Left ventricle myocardium inferior (tissue), 1 donor: ENCODE data around the gene ADCY9. TPM values are rescaled to one million over a fixed set of nuclear protein-coding genes. Genes with fewer than 3 reads are reported as not detected.

Experiments
- DNase-seq: peaks from one replicate; pipeline ENCODE4 v3.0.0-alpha.2; 2020
- H3K27ac ChIP-seq: fragments of 200-600 bp; replicated peaks from 2 replicates; pipeline ENCODE4 v1.8.0; 2021
- H3K27me3 ChIP-seq: fragments of 200-600 bp; 2 replicates; pipeline ENCODE4 v1.8.0; 2021; ENCODE audit warnings: low read depth
- H3K36me3 ChIP-seq: fragments of 200-600 bp; 2 replicates; pipeline ENCODE4 v1.8.0; 2021
- H3K4me1 ChIP-seq: fragments of 200-600 bp; 2 replicates; pipeline ENCODE4 v1.8.0; 2021
- H3K4me3 ChIP-seq: fragments of 200-600 bp; 2 replicates; pipeline ENCODE4 v1.8.0; 2021; ENCODE audit warnings: mild to moderate bottlenecking, moderate library complexity
- H3K9me3 ChIP-seq: fragments of 200-600 bp; replicated peaks from 2 replicates; pipeline ENCODE4 v1.8.0; 2021
- intact Hi-C: fragments of 100-400 bp; cut with micrococcal nuclease; formaldehyde crosslinking; loops from one replicate; pipeline ENCODE4 v1.11.0; 2022
- total RNA-seq: library from RNA; stranded (reverse); fragmentation: NEBNext Ultra II Directional; extraction: Animal tissue kit (Norgen Biotek cat#: 25700); gene quantifications from one replicate; pipeline ENCODE4 v1.2.1, GENCODE V29; 2021
- TF ChIP-seq, protein P1 (sequence below): fragments of 200-600 bp; IDR thresholded peaks from 2 replicates; pipeline ENCODE4 v1.8.0; 2021; ENCODE audit warnings: antibody characterized with exemption, mild to moderate bottlenecking, borderline replicate concordance
- donor health status: DM: no; HTN: yes; CAD: no; lungs with severe emphysema.

The ADCY9 gene
- total RNA-seq, 1 donor from 2014 or later: 44.3 TPM

DNA sequence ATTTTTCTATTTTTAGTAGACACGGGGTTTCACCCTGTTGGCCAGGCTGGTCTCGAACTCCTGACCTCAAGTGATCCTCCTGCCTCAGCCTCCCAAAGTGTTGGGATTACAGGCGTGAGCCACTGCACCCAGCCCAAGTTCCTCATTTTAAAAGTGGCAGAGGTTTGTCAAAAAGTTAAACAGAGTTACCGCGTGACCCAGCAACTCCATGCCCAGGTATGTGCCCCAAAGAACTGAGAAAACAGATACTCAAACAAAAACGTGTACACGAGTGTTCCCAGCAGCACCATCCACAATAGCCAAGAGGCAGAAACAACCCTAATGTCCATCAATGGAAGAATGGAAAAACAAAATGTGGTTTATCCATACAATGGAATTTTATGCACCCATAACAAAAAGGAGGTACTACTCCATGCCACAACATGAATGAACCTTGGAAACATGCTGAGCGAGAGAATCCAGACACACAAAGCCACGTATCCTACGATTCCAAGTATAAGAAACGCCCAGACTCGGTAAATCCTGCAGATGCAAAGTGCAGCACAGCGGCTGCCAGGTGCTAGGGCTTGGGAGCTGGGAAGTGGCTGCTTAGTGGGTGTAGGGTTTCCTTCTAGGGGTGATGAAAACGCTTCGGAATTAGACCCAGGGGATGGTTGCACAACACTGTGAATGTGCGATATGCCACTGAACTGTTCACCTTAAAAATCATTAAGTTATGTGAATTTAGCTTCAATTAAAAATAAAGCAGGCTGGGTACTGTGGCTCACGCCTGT, 24.8 kb downstream of the ADCY9 start:
- Histone ChIP-seq H3K4me3 (no peak overlapping the region), H3K9me3 (no peaks in the 10 kb centered on the region), H3K36me3 (no peaks in the 10 kb centered on the region), H3K27me3 (no peaks in the 10 kb centered on the region), H3K4me1 (peaks cover 80% of the 10 kb centered on the region), H3K27ac (peak overlapping the region; percentile 88)
- TF ChIP-seq, protein P1, sequence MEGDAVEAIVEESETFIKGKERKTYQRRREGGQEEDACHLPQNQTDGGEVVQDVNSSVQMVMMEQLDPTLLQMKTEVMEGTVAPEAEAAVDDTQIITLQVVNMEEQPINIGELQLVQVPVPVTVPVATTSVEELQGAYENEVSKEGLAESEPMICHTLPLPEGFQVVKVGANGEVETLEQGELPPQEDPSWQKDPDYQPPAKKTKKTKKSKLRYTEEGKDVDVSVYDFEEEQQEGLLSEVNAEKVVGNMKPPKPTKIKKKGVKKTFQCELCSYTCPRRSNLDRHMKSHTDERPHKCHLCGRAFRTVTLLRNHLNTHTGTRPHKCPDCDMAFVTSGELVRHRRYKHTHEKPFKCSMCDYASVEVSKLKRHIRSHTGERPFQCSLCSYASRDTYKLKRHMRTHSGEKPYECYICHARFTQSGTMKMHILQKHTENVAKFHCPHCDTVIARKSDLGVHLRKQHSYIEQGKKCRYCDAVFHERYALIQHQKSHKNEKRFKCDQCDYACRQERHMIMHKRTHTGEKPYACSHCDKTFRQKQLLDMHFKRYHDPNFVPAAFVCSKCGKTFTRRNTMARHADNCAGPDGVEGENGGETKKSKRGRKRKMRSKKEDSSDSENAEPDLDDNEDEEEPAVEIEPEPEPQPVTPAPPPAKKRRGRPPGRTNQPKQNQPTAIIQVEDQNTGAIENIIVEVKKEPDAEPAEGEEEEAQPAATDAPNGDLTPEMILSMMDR: no peak
- intact Hi-C loops: no loop called here
- DNase-seq: no peak

DNA sequence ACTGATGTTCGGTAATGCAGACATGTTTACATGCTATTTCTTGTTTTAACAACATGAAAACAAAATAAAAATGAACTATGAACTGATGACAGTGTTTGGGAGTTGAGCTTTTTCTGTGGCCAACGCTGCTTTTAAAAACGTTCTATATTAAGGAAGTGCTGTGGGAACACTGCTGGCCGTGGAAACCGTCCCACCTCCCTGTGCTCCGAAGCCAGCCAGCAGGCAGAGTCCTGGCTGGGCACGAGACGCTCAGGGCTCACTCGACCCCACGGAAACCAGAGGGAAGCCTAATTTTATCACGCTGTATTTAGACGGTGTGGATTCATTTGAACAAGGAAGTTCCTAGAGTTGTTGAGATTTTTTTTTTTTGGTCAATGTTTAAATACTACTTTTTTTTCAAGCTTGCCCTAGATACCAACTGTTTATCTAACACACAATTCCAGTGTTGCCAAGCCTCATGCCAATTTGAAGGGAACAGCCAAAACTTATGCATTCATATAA, 25.8 kb downstream of the ADCY9 start:
- Histone ChIP-seq H3K4me1 (peaks cover 80% of the 10 kb centered on the region), H3K36me3 (no peaks in the 10 kb centered on the region), H3K4me3 (peak overlapping the region; percentile 35), H3K27ac (peak overlapping the region; percentile 88), H3K9me3 (no peaks in the 10 kb centered on the region), H3K27me3 (no peaks in the 10 kb centered on the region)
- intact Hi-C loops: no loop called here
- DNase-seq: peak; percentile 64
- TF ChIP-seq, protein P1: no peak

DNA sequence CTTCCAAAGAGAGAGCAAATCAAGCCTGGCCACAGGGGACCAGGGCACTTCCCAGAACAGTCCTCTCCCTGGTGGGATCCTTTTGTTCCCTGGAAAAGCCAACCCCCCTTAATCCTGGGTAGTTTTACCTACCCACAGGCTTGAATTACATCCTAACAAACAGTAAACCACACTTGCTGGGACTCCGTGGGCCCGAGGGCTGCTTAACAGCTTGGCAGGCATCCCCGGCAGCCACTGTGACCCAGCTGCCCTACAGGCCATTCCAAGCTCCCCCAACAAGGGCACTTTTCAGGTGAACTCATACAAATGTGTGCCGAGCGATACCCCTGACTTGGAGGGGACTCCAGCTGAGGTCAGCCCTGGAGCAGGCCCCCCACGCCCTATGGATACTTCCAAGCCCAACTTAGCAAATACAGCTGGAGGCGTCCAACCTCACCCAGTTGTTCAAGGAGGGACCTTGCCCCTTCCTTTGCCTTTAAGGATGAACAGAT, 26.4 kb downstream of the ADCY9 start:
- Histone ChIP-seq H3K27me3 (no peaks in the 10 kb centered on the region), H3K27ac (peak overlapping the region; percentile 88), H3K4me3 (peak overlapping the region; percentile 35), H3K4me1 (peaks cover 79% of the 10 kb centered on the region), H3K9me3 (no peaks in the 10 kb centered on the region), H3K36me3 (no peaks in the 10 kb centered on the region)
- no peak for DNase-seq
- TF ChIP-seq, protein P1: no peak
- intact Hi-C loops: no loop called here

DNA sequence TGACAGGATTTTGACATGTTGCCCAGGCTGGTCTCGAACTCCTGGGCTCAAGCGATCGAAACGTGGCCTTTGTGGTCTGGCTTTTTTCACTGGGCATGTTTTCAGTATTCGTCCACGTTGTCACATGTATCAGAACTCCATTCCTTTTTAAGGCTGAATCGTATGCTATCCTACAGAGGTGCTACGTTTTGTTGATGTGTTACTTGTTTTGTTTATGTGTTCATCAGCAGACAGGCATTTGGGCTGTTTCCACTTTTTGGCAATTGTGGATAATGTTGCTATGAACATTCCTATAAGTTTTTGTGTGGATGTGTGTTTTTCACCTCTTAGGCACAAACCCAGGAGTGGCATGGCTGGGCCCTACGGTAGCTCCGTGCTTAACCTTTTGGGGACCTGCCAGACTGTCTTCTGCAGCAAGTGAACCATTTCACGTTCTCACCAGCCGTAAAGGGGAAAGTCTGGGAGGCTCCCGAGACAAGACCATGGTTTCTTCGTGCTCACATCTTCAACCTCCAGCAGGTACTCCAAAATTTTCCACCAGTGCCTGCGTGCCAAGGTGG, 26.9 kb downstream of the ADCY9 start:
- intact Hi-C loops: no loop called here
- Histone ChIP-seq H3K4me3 (no peak overlapping the region), H3K27me3 (no peaks in the 10 kb centered on the region), H3K36me3 (no peaks in the 10 kb centered on the region), H3K27ac (peak overlapping the region; percentile 88), H3K9me3 (no peaks in the 10 kb centered on the region), H3K4me1 (peaks cover 74% of the 10 kb centered on the region)
- TF ChIP-seq, protein P1: no peak
- no peak for DNase-seq

DNA sequence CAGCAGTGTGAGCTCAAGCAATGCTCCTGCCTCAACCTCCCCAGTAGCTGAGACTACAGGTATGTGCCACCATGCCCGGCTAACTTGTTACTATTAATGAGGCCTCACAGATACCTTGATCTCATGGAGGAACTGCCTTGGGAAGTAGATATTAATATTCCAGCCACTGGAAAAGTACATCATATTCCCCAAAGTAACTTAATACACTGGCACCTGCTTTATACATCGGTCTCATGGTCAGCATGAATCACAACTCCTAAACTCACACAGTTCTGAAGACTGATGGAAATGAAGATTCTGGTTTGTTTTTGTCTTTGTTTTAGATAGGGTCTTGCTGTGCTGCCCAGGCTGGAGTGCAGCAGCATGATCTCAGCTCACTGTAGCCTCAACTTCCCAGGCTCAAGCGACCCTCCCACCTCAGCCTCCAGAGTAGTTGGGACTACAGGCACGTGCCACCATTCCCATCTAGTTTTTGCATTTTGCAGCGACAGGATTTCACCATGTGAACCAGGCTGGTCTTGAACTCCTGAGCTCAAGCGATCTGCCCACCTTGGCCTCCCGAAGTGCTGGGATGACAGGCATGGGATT, 28.2 kb downstream of the ADCY9 start:
- no peaks in the 10 kb centered on the region for H3K27me3 ChIP-seq
- intact Hi-C loops: no loop called here
- no peaks in the 10 kb centered on the region for H3K36me3 ChIP-seq
- peak overlapping the region; percentile 66 for H3K27ac ChIP-seq
- TF ChIP-seq, protein P1: no peak
- peaks cover 61% of the 10 kb centered on the region for H3K4me1 ChIP-seq
- no peaks in the 10 kb centered on the region for H3K9me3 ChIP-seq
- H3K4me3 ChIP-seq: no peak overlapping the region
- DNase-seq: no peak
